GM12801 (cell line): ENCODE measurements around the gene RAB10.

Experiments
- CTCF ChIP-seq: IDR thresholded peaks from one replicate; pipeline ENCODE4 v1.5.1; 2011; ENCODE audit warnings: control low read depth; ENCODE audit not compliant: insufficient read length; ENCODE audit errors: extremely low read depth

Gene RAB10

GRCh38 chr2:26148501-26148900 lies 114.6 kb downstream of the RAB10 start:
- no peak for TF ChIP-seq CTCF

GRCh38 chr2:26150243-26150642 lies 116.4 kb downstream of the RAB10 start:
- no peak for TF ChIP-seq CTCF

- no peak for TF ChIP-seq CTCF
Measured at GRCh38 chr2:26157580-26157979, 123.7 kb downstream of the RAB10 start.

GRCh38 chr2:26161926-26162325 lies 128.0 kb downstream of the RAB10 start:
- no peak for TF ChIP-seq CTCF

- TF ChIP-seq CTCF = no peak
Measured at GRCh38 chr2:26162963-26163362, 129.1 kb downstream of the RAB10 start.

GRCh38 chr2:26164231-26164630 lies 130.3 kb downstream of the RAB10 start:
- no peak for TF ChIP-seq CTCF

GRCh38 chr2:26164641-26165211 lies 130.8 kb downstream of the RAB10 start:
- TF ChIP-seq CTCF = no peak
